ENCODE measurements around the gene SAMM50.

Gene SAMM50

GRCh38 chr22:43992331-43992821, 37.1 kb downstream of the SAMM50 start:
- H2AFZ ChIP-seq (ENCODE audit: low read length): no peak overlapping the region
- H2AK5ac ChIP-seq (ENCODE audit: low read depth, low read length): no peak overlapping the region
- no peaks in the 10 kb centered on the region for H3K4me1 ChIP-seq (ENCODE audit: control insufficient read depth in 2 of 2, insufficient read depth in 1 of 2, low read depth in 1 of 2, low read length in 2 of 2)
- no peaks in the 10 kb centered on the region for H3K9me3 ChIP-seq (replicated peaks in 1 of 2; ENCODE audit: control insufficient read depth in 2 of 2, insufficient read depth in 1 of 2, low read depth in 1 of 2, low read length in 2 of 2)
- H3K27ac ChIP-seq (replicated peaks; ENCODE audit: low read length): no peak overlapping the region
- H2BK120ac ChIP-seq (ENCODE audit: low read depth, low read length): no peak overlapping the region
- H3K4me2 ChIP-seq (ENCODE audit: insufficient read depth, low read length, poor library complexity, severe bottlenecking): no peak overlapping the region
- no peak overlapping the region for H3K4me3 ChIP-seq (ENCODE audit: low read length in 2 of 2)
- H4K91ac ChIP-seq (ENCODE audit: low read depth, low read length, poor library complexity): no peak overlapping the region
- H3K36me3 ChIP-seq (replicated peaks in 1 of 2; ENCODE audit: control insufficient read depth in 2 of 2, insufficient read depth in 2 of 2, low read length in 2 of 2): peaks cover 35 to 98% of the 10 kb centered on the region in 2 donors
- H4K8ac ChIP-seq (ENCODE audit: low read depth, low read length): no peak overlapping the region
- WGBS, 2 donors (ENCODE audit: extremely low coverage in 2 of 2, insufficient read length in 2 of 2, insufficient replicate concordance in 1 of 2): no CpG with 5 or more reads among the region's 16 CpGs
- no peaks in the 10 kb centered on the region for H3K27me3 ChIP-seq (ENCODE audit: control insufficient read depth in 3 of 3, insufficient read depth in 3 of 3, low read depth in 1 of 3, low read length in 3 of 3)
- no peak for DNase-seq (ENCODE audit: low spot score)
- H2BK12ac ChIP-seq (ENCODE audit: low read length): no peak overlapping the region
- H3K9ac ChIP-seq (ENCODE audit: low read depth, low read length, poor library complexity): peak overlapping the region; percentile 34
- H3K14ac ChIP-seq (ENCODE audit: low read length): no peak overlapping the region
- H3K4ac ChIP-seq (ENCODE audit: low read length): no peak overlapping the region
- no peak overlapping the region for H2BK15ac ChIP-seq (ENCODE audit: low read length)
- H3K79me1 ChIP-seq (ENCODE audit: low read depth, low read length): no peaks in the 10 kb centered on the region
- H2BK5ac ChIP-seq (ENCODE audit: low read length): no peak overlapping the region
- peak overlapping the region; percentile 36 for H3K23ac ChIP-seq (ENCODE audit: low read depth, low read length, poor library complexity)
- H3K18ac ChIP-seq (ENCODE audit: low read length): no peak overlapping the region

- no peaks in the 10 kb centered on the region for H3K4me1 ChIP-seq (ENCODE audit: control insufficient read depth in 2 of 2, insufficient read depth in 1 of 2, low read depth in 1 of 2, low read length in 2 of 2)
- H3K9me3 ChIP-seq (replicated peaks in 1 of 2; ENCODE audit: control insufficient read depth in 2 of 2, insufficient read depth in 1 of 2, low read depth in 1 of 2, low read length in 2 of 2): no peaks in the 10 kb centered on the region
- no peak overlapping the region for H4K8ac ChIP-seq (ENCODE audit: low read depth, low read length)
- no peak overlapping the region for H3K18ac ChIP-seq (ENCODE audit: low read length)
- no peak overlapping the region for H4K91ac ChIP-seq (ENCODE audit: low read depth, low read length, poor library complexity)
- no peak overlapping the region for H2BK120ac ChIP-seq (ENCODE audit: low read depth, low read length)
- no peak overlapping the region for H3K27ac ChIP-seq (replicated peaks; ENCODE audit: low read length)
- no peaks in the 10 kb centered on the region for H3K27me3 ChIP-seq (ENCODE audit: control insufficient read depth in 3 of 3, insufficient read depth in 3 of 3, low read depth in 1 of 3, low read length in 3 of 3)
- no peak overlapping the region for H2AFZ ChIP-seq (ENCODE audit: low read length)
- peaks cover 36 to 96% of the 10 kb centered on the region in 2 donors for H3K36me3 ChIP-seq (replicated peaks in 1 of 2; ENCODE audit: control insufficient read depth in 2 of 2, insufficient read depth in 2 of 2, low read length in 2 of 2)
- H3K4me3 ChIP-seq (ENCODE audit: low read length in 2 of 2): no peak overlapping the region
- no peak overlapping the region for H2BK15ac ChIP-seq (ENCODE audit: low read length)
- no peak overlapping the region for H2BK12ac ChIP-seq (ENCODE audit: low read length)
- no peak overlapping the region for H2BK5ac ChIP-seq (ENCODE audit: low read length)
- no peak overlapping the region for H3K23ac ChIP-seq (ENCODE audit: low read depth, low read length, poor library complexity)
- H3K4me2 ChIP-seq (ENCODE audit: insufficient read depth, low read length, poor library complexity, severe bottlenecking): no peak overlapping the region
- H3K4ac ChIP-seq (ENCODE audit: low read length): no peak overlapping the region
- peak; percentile 53 for DNase-seq (ENCODE audit: low spot score)
- no peak overlapping the region for H3K14ac ChIP-seq (ENCODE audit: low read length)
- H3K9ac ChIP-seq (ENCODE audit: low read depth, low read length, poor library complexity): no peak overlapping the region
- no peak overlapping the region for H2AK5ac ChIP-seq (ENCODE audit: low read depth, low read length)
- no peaks in the 10 kb centered on the region for H3K79me1 ChIP-seq (ENCODE audit: low read depth, low read length)
- WGBS, 2 donors (ENCODE audit: extremely low coverage in 2 of 2, insufficient read length in 2 of 2, insufficient replicate concordance in 1 of 2): no CpG with 5 or more reads among the region's 20 CpGs
Observed at GRCh38 chr22:43993072-43993760, 38.0 kb downstream of the SAMM50 start.

GRCh38 chr22:43994006-43994405, 38.8 kb downstream of the SAMM50 start:
- Histone ChIP-seq H3K36me3 (replicated peaks in 1 of 2; ENCODE audit: control insufficient read depth in 2 of 2, insufficient read depth in 2 of 2, low read length in 2 of 2) (peaks cover 38 to 96% of the 10 kb centered on the region in 2 donors), H2BK120ac (ENCODE audit: low read depth, low read length) (no peak overlapping the region), H3K23ac (ENCODE audit: low read depth, low read length, poor library complexity) (no peak overlapping the region), H3K14ac (ENCODE audit: low read length) (no peak overlapping the region), H3K4me3 (ENCODE audit: low read length in 2 of 2) (no peak overlapping the region), H3K9me3 (replicated peaks in 1 of 2; ENCODE audit: control insufficient read depth in 2 of 2, insufficient read depth in 1 of 2, low read depth in 1 of 2, low read length in 2 of 2) (no peaks in the 10 kb centered on the region), H4K91ac (ENCODE audit: low read depth, low read length, poor library complexity) (no peak overlapping the region), H2BK5ac (ENCODE audit: low read length) (no peak overlapping the region), H3K4me1 (ENCODE audit: control insufficient read depth in 2 of 2, insufficient read depth in 1 of 2, low read depth in 1 of 2, low read length in 2 of 2) (no peaks in the 10 kb centered on the region), H4K8ac (ENCODE audit: low read depth, low read length) (no peak overlapping the region), H3K27ac (replicated peaks; ENCODE audit: low read length) (no peak overlapping the region), H2AFZ (ENCODE audit: low read length) (no peak overlapping the region), H3K79me1 (ENCODE audit: low read depth, low read length) (no peaks in the 10 kb centered on the region), H3K18ac (ENCODE audit: low read length) (no peak overlapping the region), H3K9ac (ENCODE audit: low read depth, low read length, poor library complexity) (no peak overlapping the region), H3K4me2 (ENCODE audit: insufficient read depth, low read length, poor library complexity, severe bottlenecking) (no peak overlapping the region), H2BK15ac (ENCODE audit: low read length) (no peak overlapping the region), H2BK12ac (ENCODE audit: low read length) (no peak overlapping the region), H2AK5ac (ENCODE audit: low read depth, low read length) (no peak overlapping the region), H3K27me3 (ENCODE audit: control insufficient read depth in 3 of 3, insufficient read depth in 3 of 3, low read depth in 1 of 3, low read length in 3 of 3) (no peaks in the 10 kb centered on the region), H3K4ac (ENCODE audit: low read length) (no peak overlapping the region)
- no peak for DNase-seq (ENCODE audit: low spot score)
- no CpG with 5 or more reads among the region's 11 CpGs for WGBS, 2 donors (ENCODE audit: extremely low coverage in 2 of 2, insufficient read length in 2 of 2, insufficient replicate concordance in 1 of 2)

GRCh38 chr22:43994416-43994815, 39.2 kb downstream of the SAMM50 start:
- Histone ChIP-seq H2BK12ac (ENCODE audit: low read length) (no peak overlapping the region), H3K79me1 (ENCODE audit: low read depth, low read length) (no peaks in the 10 kb centered on the region), H4K91ac (ENCODE audit: low read depth, low read length, poor library complexity) (no peak overlapping the region), H3K23ac (ENCODE audit: low read depth, low read length, poor library complexity) (no peak overlapping the region), H3K27me3 (ENCODE audit: control insufficient read depth in 3 of 3, insufficient read depth in 3 of 3, low read depth in 1 of 3, low read length in 3 of 3) (no peaks in the 10 kb centered on the region), H2AFZ (ENCODE audit: low read length) (no peak overlapping the region), H3K18ac (ENCODE audit: low read length) (no peak overlapping the region), H2BK15ac (ENCODE audit: low read length) (no peak overlapping the region), H3K9me3 (replicated peaks in 1 of 2; ENCODE audit: control insufficient read depth in 2 of 2, insufficient read depth in 1 of 2, low read depth in 1 of 2, low read length in 2 of 2) (no peaks in the 10 kb centered on the region), H3K4me3 (ENCODE audit: low read length in 2 of 2) (no peak overlapping the region), H2BK5ac (ENCODE audit: low read length) (no peak overlapping the region), H3K27ac (replicated peaks; ENCODE audit: low read length) (no peak overlapping the region), H3K9ac (ENCODE audit: low read depth, low read length, poor library complexity) (no peak overlapping the region), H4K8ac (ENCODE audit: low read depth, low read length) (no peak overlapping the region), H2BK120ac (ENCODE audit: low read depth, low read length) (no peak overlapping the region), H3K4ac (ENCODE audit: low read length) (no peak overlapping the region), H3K4me1 (ENCODE audit: control insufficient read depth in 2 of 2, insufficient read depth in 1 of 2, low read depth in 1 of 2, low read length in 2 of 2) (no peaks in the 10 kb centered on the region), H3K14ac (ENCODE audit: low read length) (no peak overlapping the region), H3K4me2 (ENCODE audit: insufficient read depth, low read length, poor library complexity, severe bottlenecking) (no peak overlapping the region), H3K36me3 (replicated peaks in 1 of 2; ENCODE audit: control insufficient read depth in 2 of 2, insufficient read depth in 2 of 2, low read length in 2 of 2) (peaks cover 37 to 97% of the 10 kb centered on the region in 2 donors), H2AK5ac (ENCODE audit: low read depth, low read length) (no peak overlapping the region)
- no CpG with 5 or more reads among the region's 9 CpGs for WGBS, 2 donors (ENCODE audit: extremely low coverage in 2 of 2, insufficient read length in 2 of 2, insufficient replicate concordance in 1 of 2)
- DNase-seq (ENCODE audit: low spot score): no peak
